H1 (cell line): ENCODE data around the gene SNRPD3. TPM values are rescaled to one million over a fixed set of nuclear protein-coding genes. Genes with fewer than 3 reads are reported as not detected.

Experiments
- BCL11A ChIP-seq, 2 experiments: IDR thresholded peaks; one replicate each; pipeline ENCODE4 v1.6.1; 2011; ENCODE audit warnings: low read depth in 2 of 2, low read length in 2 of 2, mild to moderate bottlenecking in 2 of 2
- NRF1 ChIP-seq: IDR thresholded peaks from 2 replicates; pipeline ENCODE4 v1.6.1; 2011; ENCODE audit warnings: mild to moderate bottlenecking, low read depth, low read length, improper control_type of control experiment
- RBBP5 ChIP-seq: IDR thresholded peaks from 2 replicates; pipeline ENCODE4 v1.7.1; 2012; ENCODE audit warnings: low read depth, mild to moderate bottlenecking, inconsistent platforms, low read length, moderate library complexity, borderline replicate concordance
- RNF2 ChIP-seq: fragments of 200-900, 300-1000 bp; sonication (generic); IDR thresholded peaks from 2 replicates; pipeline ENCODE4 v1.7.1; 2016; ENCODE audit warnings: borderline replicate concordance, low read depth, mild to moderate bottlenecking, antibody characterized with exemption, low read length; ENCODE audit not compliant: poor library complexity, severe bottlenecking; ENCODE audit errors: missing control alignments
- SUZ12 ChIP-seq: fragments of 200-600 bp; sonication (generic); IDR thresholded peaks from 2 replicates; pipeline ENCODE4 v1.6.1; 2012; ENCODE audit warnings: mild to moderate bottlenecking, inconsistent platforms, low read length, moderate library complexity, mixed read lengths
- polyA plus RNA-seq, 7 experiments: library from polyadenylated mRNA; depleted of rRNA in 3 of 7; stranded (reverse) in 5 of 7; unstranded in 2 of 7; fragments of >200 nt in 5 of 7; fragments of 200-250 nt in 2 of 7; gene quantifications; 1 replicate in 5 of 7; 2 replicates in 1 of 7; 4 replicates in 1 of 7; pipeline versions ENCODE4 v1.2.1 to v1.2.3, GENCODE V29; 2011 to 2013; ENCODE audit warnings: missing spikeins in 2 of 7, mixed read lengths in 2 of 7
- total RNA-seq: library from RNA; stranded (reverse); fragmentation: NEBNext Ultra II Directional; extraction: Animal tissue kit (Norgen Biotek cat#: 25700); gene quantifications from 2 replicates; pipeline ENCODE4 v1.2.1, GENCODE V29; 2021

Gene SNRPD3
- total and polyA plus RNA-seq, 2 of the 8 experiments (the other 6 are each of a cell fraction or from before 2014, with no cell fraction given): 200 to 455 TPM

DNA sequence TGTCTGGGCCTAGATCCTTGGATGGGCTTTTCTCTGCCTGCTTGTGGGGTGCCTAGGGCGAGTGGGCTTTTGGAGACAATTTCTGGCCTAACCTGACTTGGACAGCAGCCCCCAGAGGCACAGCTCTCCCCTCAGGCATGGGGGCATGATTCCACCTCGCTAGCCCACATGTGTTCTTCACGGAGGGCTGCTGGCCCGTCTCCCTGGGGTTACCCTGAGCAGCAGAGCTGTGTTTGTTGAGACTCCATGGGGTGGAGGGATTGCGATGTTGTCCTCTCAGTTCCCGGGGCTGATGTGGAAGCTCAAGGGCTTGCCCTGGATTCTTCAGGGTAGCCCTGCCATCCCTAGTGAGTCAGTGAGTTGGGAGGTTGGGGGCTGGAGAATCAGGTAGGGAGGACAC lies 39.4 kb downstream of the SNRPD3 start (continued):
- TF ChIP-seq NRF1: no peak
- no peak for TF ChIP-seq RBBP5
- TF ChIP-seq BCL11A (IDR thresholded peaks at IDR 0.05; ENCODE audit: low read depth in 2 of 2, low read length in 2 of 2): no peak
- TF ChIP-seq RNF2: no peak
- no peak for TF ChIP-seq SUZ12
